MM.1S (cell line): ENCODE measurements around the gene ZCCHC13.

Source experiments
- DNase-seq: peaks from one replicate; pipeline ENCODE4 v3.0.0-alpha.2; 2015
- H2AFZ ChIP-seq: fragments of 300-600 bp; sonication (generic); 2 replicates; pipeline ENCODE4 v1.6.0; 2016; ENCODE audit warnings: antibody characterized with exemption, low read length
- H3F3A ChIP-seq: fragments of 300-600 bp; sonication (generic); 2 replicates; pipeline ENCODE4 v1.6.1; 2016; ENCODE audit warnings: mild to moderate bottlenecking, antibody characterized with exemption, low read length, moderate library complexity, mixed read lengths; ENCODE audit not compliant: insufficient read depth
- H3K27ac ChIP-seq: fragments of 300-600 bp; sonication (generic); 2 replicates; pipeline ENCODE4 v1.5.1; 2016; ENCODE audit warnings: mild to moderate bottlenecking, low read length
- H3K27me3 ChIP-seq: fragments of 300-600 bp; sonication (generic); replicated peaks from 2 replicates; pipeline ENCODE4 v1.6.0; 2016; ENCODE audit warnings: low read length; ENCODE audit not compliant: insufficient read depth
- H3K36me3 ChIP-seq: fragments of 300-600 bp; sonication (generic); replicated peaks from 2 replicates; pipeline ENCODE4 v1.6.1; 2016; ENCODE audit warnings: mild to moderate bottlenecking, low read length, mixed read lengths; ENCODE audit not compliant: insufficient read depth
- H3K4me1 ChIP-seq: fragments of 300-600 bp; sonication (generic); 2 replicates; pipeline ENCODE4 v1.6.1; 2016; ENCODE audit warnings: low read length, mixed read lengths
- H3K4me2 ChIP-seq: fragments of 300-600 bp; sonication (generic); 2 replicates; pipeline ENCODE4 v1.6.0; 2016; ENCODE audit warnings: low read depth, low read length
- H3K4me3 ChIP-seq: fragments of 300-600 bp; sonication (generic); 2 replicates; pipeline ENCODE4 v1.5.1; 2016; ENCODE audit warnings: low read length, mixed read lengths
- H3K79me2 ChIP-seq: fragments of 300-600 bp; sonication (generic); 2 replicates; pipeline ENCODE4 v1.6.1; 2016; ENCODE audit warnings: mixed run types, low read length, mixed read lengths
- H3K9ac ChIP-seq: fragments of 300-600 bp; sonication (generic); 2 replicates; pipeline ENCODE4 v1.6.1; 2016; ENCODE audit warnings: low read length, mixed read lengths
- H3K9me2 ChIP-seq: fragments of 300-600 bp; sonication (generic); replicated peaks from 2 replicates; pipeline ENCODE4 v1.6.1; 2016; ENCODE audit warnings: mild to moderate bottlenecking, low read length, mixed read lengths; ENCODE audit not compliant: insufficient read depth
- H3K9me3 ChIP-seq: fragments of 300-600 bp; sonication (generic); replicated peaks from 2 replicates; pipeline ENCODE4 v1.6.1; 2016; ENCODE audit warnings: mild to moderate bottlenecking, low read length, mixed read lengths; ENCODE audit not compliant: insufficient read depth
- H4K20me1 ChIP-seq: fragments of 300-600 bp; sonication (generic); 2 replicates; pipeline ENCODE4 v1.6.1; 2016; ENCODE audit warnings: mild to moderate bottlenecking, low read length, moderate library complexity, mixed read lengths; ENCODE audit not compliant: insufficient read depth
- CTCF ChIP-seq: fragments of 300-600 bp; sonication (generic); IDR thresholded peaks from 2 replicates; pipeline ENCODE4 v1.5.1; 2016; ENCODE audit warnings: antibody characterized with exemption, low read length, mixed read lengths
- EZH2 ChIP-seq: fragments of 300-600 bp; sonication (generic); optimal IDR thresholded peaks from 2 replicates; pipeline ENCODE3; 2017; ENCODE audit warnings: low read depth, mild to moderate bottlenecking, antibody characterized with exemption, low read length, mixed read lengths
- EZH2phosphoT487 ChIP-seq: fragments of 300-600 bp; sonication (generic); IDR thresholded peaks from 2 replicates; pipeline ENCODE4 v1.6.1; 2018; ENCODE audit warnings: antibody characterized with exemption, low read length

The ZCCHC13 gene

DNA sequence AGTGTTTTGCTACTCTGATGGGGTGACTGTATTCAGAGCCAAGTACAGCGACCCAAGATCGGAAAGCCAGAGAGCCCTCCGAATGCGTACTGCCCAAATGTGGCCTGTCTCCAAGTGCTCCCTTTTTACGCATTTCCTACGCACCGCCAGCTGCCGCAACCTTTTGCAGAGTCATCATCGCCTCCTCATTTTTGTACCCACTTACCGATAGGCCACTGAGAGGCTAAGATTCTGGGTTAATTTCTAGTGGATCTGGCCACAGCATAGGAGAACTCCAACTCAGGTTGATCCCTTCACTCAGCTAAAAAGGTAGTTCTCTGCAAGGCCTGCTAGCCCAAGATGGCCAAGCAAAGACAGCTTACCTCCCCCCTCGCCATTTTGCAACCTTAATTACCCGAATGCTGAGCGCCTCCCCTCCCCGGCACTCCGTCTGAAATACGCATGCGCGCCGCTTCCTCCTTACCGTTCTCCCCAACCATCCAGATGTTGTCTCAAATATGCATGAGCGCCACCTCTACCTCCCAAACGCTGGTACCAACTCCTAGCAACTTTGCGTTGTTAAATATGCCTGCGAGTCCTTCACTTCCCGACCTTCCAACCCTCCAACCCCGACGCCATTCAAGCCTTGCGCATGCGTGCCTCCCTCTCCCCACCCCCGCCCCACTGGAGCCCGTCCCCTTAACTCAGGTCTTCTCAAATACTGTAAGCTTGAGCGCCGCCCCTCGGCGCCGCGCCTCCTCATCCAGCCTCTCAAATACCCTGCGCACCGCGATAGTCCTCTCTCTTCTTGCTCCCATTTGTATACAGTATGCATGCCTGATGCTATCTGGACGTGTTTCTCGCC lies 11.8 kb upstream of the ZCCHC13 start:
- peak; percentile 85 for DNase-seq
- peak overlapping the region; percentile 94 for H3K27ac ChIP-seq
- TF ChIP-seq EZH2 (no peak), CTCF (peak; percentile 34)
- peak overlapping the region; percentile 74 for H2AFZ ChIP-seq
- no peaks in the 10 kb centered on the region for H4K20me1 ChIP-seq
- H3K4me1 ChIP-seq: no peaks in the 10 kb centered on the region
- no peaks in the 10 kb centered on the region for H3K9me2 ChIP-seq
- H3K4me3 ChIP-seq: peak overlapping the region; percentile 82
- H3K36me3 ChIP-seq: no peaks in the 10 kb centered on the region
- peaks cover 49% of the 10 kb centered on the region for H3K79me2 ChIP-seq
- peak overlapping the region; percentile 68 for H3K4me2 ChIP-seq
- H3K9ac ChIP-seq: peak overlapping the region; percentile 87
- no peaks in the 10 kb centered on the region for H3K27me3 ChIP-seq
- H3K9me3 ChIP-seq: no peaks in the 10 kb centered on the region
- no peaks in the 10 kb centered on the region; the same call in 1 of the 2 replicates for H3F3A ChIP-seq

- Histone ChIP-seq H3K27me3 (no peaks in the 10 kb centered on the region), H3K79me2 (peaks cover 43% of the 10 kb centered on the region), H3K4me2 (peak overlapping the region; percentile 68), H4K20me1 (no peaks in the 10 kb centered on the region), H2AFZ (peak overlapping the region; percentile 74), H3F3A (no peaks in the 10 kb centered on the region; the same call in 1 of the 2 replicates), H3K27ac (peak overlapping the region; percentile 94; the same call in 1 of the 2 replicates), H3K9me2 (no peaks in the 10 kb centered on the region), H3K9ac (peak overlapping the region; percentile 43; the same call in 1 of the 2 replicates), H3K4me3 (peak overlapping the region; percentile 82), H3K9me3 (no peaks in the 10 kb centered on the region), H3K36me3 (no peaks in the 10 kb centered on the region), H3K4me1 (no peaks in the 10 kb centered on the region)
- TF ChIP-seq EZH2 (no peak), CTCF (no peak), EZH2phosphoT487 (no peak)
- DNase-seq: no peak
These were observed 11.2 kb upstream of the ZCCHC13 start for GRCh38 chrX:74292808-74293123.

GRCh38 chrX:74293343-74293946 lies 10.5 kb upstream of the ZCCHC13 start:
- Histone ChIP-seq H3F3A (no peaks in the 10 kb centered on the region; the same call in 1 of the 2 replicates), H3K9me2 (no peaks in the 10 kb centered on the region), H3K27ac (no peak overlapping the region), H2AFZ (peak overlapping the region; percentile 74), H3K4me1 (no peaks in the 10 kb centered on the region), H3K9ac (peak overlapping the region; percentile 43; the same call in 1 of the 2 replicates), H3K4me2 (peak overlapping the region; percentile 68), H3K36me3 (no peaks in the 10 kb centered on the region), H3K4me3 (peak overlapping the region; percentile 82), H3K79me2 (peaks cover 36% of the 10 kb centered on the region), H3K27me3 (no peaks in the 10 kb centered on the region), H3K9me3 (no peaks in the 10 kb centered on the region), H4K20me1 (no peaks in the 10 kb centered on the region)
- peak; percentile 66 for DNase-seq
- TF ChIP-seq EZH2phosphoT487 (no peak), CTCF (no peak), EZH2 (no peak)
